SK-N-SH treated with all-trans-retinoic acid at 6 μM for 48 hours (cell line): ENCODE data around the gene SDHB.

ENCODE experiments used
- PPARA ChIP-seq: fragments of 250-450 bp; sonication (Bioruptor Pico); IDR thresholded peaks from 2 replicates; pipeline ENCODE4 v1.5.0; 2020; ENCODE audit warnings: mild to moderate bottlenecking, borderline replicate concordance
- SNAI2 ChIP-seq: fragments of 250-450 bp; sonication (Bioruptor Pico); IDR thresholded peaks from 2 replicates; pipeline ENCODE4 v1.5.0; 2020; ENCODE audit warnings: mild to moderate bottlenecking, moderate library complexity
- ZC3H10 ChIP-seq: fragments of 250-450 bp; sonication (Bioruptor Pico); IDR thresholded peaks from 2 replicates; pipeline ENCODE4 v1.5.1; 2021; ENCODE audit warnings: mild to moderate bottlenecking, moderate library complexity
- ZNF565 ChIP-seq: fragments of 450-650 bp; formaldehyde crosslinking; conservative IDR thresholded peaks from 2 replicates; pipeline ENCODE4 v1.5.0; 2020; ENCODE audit warnings: low read depth, mild to moderate bottlenecking, moderate library complexity
- TF ChIP-seq, protein P1 (sequence below): fragments of 250-450 bp; sonication (Bioruptor Pico); IDR thresholded peaks from 2 replicates; pipeline ENCODE4 v1.5.1; 2020; ENCODE audit warnings: low read depth, mild to moderate bottlenecking, moderate library complexity
- TF ChIP-seq, protein P2 (sequence below): fragments of 250-450 bp; sonication (Bioruptor Pico); IDR thresholded peaks from 2 replicates; pipeline ENCODE4 v1.5.0; 2020; ENCODE audit warnings: mild to moderate bottlenecking, moderate library complexity

DNA sequence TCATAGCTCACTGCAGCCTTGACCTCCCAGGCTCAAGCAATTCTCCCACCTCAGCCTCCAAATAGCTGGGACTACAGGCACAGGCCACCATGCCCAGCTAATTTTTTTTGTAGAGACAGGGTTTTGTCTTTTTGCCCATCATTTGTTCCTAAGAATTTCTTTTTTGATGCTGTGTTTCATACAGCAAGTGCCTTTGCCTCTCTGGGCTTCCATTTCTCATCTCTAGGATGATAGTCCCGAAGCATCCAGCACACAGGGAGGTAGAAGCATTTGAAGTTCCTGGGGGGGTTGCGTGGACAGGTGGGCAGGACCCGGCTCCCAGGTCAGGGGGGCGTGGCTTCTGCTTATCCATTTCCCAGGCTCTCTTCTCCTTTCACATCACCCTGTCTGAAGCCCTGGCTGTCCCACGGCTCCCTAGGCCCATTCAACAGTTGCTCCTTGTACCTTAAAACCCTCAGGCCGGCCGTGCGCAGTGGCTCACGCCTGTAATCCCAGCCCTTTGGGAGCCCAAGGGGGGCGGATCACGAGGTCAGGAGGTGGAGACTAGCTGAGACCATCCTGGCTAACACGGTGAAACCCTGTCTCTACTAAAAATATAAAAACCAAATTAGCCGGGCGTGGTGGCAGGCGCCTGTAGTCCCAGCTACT is 45.5 kb downstream of the SDHB start:
- TF ChIP-seq PPARA (CRISPR knock-in tag) (no peak), ZNF565 (CRISPR knock-in tag) (no peak), ZC3H10 (CRISPR knock-in tag) (no peak), SNAI2 (CRISPR knock-in tag) (no peak)
- TF ChIP-seq, protein P1, sequence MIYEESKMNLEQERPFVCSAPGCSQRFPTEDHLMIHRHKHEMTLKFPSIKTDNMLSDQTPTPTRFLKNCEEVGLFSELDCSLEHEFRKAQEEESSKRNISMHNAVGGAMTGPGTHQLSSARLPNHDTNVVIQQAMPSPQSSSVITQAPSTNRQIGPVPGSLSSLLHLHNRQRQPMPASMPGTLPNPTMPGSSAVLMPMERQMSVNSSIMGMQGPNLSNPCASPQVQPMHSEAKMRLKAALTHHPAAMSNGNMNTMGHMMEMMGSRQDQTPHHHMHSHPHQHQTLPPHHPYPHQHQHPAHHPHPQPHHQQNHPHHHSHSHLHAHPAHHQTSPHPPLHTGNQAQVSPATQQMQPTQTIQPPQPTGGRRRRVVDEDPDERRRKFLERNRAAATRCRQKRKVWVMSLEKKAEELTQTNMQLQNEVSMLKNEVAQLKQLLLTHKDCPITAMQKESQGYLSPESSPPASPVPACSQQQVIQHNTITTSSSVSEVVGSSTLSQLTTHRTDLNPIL (CRISPR knock-in tag) = no peak
- TF ChIP-seq, protein P2, sequence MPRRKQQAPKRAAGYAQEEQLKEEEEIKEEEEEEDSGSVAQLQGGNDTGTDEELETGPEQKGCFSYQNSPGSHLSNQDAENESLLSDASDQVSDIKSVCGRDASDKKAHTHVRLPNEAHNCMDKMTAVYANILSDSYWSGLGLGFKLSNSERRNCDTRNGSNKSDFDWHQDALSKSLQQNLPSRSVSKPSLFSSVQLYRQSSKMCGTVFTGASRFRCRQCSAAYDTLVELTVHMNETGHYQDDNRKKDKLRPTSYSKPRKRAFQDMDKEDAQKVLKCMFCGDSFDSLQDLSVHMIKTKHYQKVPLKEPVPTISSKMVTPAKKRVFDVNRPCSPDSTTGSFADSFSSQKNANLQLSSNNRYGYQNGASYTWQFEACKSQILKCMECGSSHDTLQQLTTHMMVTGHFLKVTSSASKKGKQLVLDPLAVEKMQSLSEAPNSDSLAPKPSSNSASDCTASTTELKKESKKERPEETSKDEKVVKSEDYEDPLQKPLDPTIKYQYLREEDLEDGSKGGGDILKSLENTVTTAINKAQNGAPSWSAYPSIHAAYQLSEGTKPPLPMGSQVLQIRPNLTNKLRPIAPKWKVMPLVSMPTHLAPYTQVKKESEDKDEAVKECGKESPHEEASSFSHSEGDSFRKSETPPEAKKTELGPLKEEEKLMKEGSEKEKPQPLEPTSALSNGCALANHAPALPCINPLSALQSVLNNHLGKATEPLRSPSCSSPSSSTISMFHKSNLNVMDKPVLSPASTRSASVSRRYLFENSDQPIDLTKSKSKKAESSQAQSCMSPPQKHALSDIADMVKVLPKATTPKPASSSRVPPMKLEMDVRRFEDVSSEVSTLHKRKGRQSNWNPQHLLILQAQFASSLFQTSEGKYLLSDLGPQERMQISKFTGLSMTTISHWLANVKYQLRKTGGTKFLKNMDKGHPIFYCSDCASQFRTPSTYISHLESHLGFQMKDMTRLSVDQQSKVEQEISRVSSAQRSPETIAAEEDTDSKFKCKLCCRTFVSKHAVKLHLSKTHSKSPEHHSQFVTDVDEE (CRISPR knock-in tag) = no peak
